ENCODE data around the gene GRAP. TPM values are rescaled to one million over a fixed set of nuclear protein-coding genes. Genes with fewer than 3 reads are reported as not detected.
A peak's percentile ranks its signal among the peaks of the same experiment; 100 is the strongest.

GRAP gene
- total and polyA plus RNA-seq, 9 donors = 0.61 to 7.2 (median 2.5) TPM

DNA sequence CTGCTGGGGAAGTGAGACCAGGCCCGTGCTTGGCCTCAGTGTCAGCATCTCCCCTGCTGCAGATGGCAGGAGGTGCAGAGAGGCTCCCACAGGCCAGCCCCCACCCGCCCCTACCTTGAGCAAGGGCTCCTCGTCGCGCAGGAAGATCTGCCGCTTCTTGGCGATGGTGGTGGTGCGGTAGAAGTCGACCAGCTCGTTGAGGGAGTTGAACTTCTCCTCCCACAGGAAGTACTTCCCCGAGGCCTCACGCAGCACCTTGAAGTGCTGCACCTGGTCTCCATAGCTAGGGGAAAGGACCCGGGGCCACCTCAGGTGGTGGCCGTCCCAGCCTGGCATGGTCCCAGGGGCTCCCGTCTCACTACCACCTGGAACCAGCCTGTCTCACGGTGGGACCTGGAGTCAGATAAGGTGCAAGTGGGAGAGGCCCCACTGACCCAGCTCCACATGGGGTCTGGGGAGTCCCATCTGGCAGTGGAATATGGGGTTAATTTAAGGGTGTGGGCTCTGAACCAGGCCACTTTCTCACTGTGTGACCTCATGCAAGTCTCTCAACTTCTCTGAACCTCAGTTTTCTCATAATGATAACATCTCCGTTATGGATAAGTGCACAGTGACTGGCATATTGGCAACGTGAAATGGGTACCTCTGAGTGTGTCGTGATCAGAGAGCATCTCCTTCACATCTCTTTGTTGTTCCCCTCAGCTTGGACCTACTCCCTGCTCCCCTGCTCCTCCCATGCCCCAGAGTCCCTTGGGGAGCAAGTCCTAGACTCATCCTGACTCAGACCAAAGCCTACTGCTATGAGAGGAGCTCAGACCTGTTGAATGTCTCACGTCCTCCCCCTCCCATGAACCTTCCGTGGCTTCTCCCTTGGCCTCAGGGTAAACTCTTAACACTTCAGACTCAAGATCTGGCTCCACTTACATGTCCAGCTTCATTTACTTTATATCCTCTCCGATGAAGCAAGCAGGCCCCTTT is 22.4 kb downstream of the GRAP start:
- intact Hi-C loops (cut with DNase I) = no loop called here
- Histone ChIP-seq H3K9me3 (no peaks in the 10 kb centered on the region), H3K36me3 (no peaks in the 10 kb centered on the region), H3K27ac (no peak overlapping the region), H3K4me3 (no peak overlapping the region), H3K4me1 (ENCODE audit: insufficient read depth) (no peaks in the 10 kb centered on the region), H3K27me3 (no peaks in the 10 kb centered on the region)
- TF ChIP-seq EP300 (IDR thresholded peaks at IDR 0.05) (no peak), POLR2A (IDR thresholded peaks at IDR 0.05) (no peak)
- TF ChIP-seq, protein P1, sequence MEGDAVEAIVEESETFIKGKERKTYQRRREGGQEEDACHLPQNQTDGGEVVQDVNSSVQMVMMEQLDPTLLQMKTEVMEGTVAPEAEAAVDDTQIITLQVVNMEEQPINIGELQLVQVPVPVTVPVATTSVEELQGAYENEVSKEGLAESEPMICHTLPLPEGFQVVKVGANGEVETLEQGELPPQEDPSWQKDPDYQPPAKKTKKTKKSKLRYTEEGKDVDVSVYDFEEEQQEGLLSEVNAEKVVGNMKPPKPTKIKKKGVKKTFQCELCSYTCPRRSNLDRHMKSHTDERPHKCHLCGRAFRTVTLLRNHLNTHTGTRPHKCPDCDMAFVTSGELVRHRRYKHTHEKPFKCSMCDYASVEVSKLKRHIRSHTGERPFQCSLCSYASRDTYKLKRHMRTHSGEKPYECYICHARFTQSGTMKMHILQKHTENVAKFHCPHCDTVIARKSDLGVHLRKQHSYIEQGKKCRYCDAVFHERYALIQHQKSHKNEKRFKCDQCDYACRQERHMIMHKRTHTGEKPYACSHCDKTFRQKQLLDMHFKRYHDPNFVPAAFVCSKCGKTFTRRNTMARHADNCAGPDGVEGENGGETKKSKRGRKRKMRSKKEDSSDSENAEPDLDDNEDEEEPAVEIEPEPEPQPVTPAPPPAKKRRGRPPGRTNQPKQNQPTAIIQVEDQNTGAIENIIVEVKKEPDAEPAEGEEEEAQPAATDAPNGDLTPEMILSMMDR (IDR thresholded peaks at IDR 0.05) = no peak
- peak in 1 of 5 donors; percentile 16 for DNase-seq
- 73 to 76% (median 74%) methylated on average over 22 of the region's 22 CpGs for WGBS, 3 donors

DNA sequence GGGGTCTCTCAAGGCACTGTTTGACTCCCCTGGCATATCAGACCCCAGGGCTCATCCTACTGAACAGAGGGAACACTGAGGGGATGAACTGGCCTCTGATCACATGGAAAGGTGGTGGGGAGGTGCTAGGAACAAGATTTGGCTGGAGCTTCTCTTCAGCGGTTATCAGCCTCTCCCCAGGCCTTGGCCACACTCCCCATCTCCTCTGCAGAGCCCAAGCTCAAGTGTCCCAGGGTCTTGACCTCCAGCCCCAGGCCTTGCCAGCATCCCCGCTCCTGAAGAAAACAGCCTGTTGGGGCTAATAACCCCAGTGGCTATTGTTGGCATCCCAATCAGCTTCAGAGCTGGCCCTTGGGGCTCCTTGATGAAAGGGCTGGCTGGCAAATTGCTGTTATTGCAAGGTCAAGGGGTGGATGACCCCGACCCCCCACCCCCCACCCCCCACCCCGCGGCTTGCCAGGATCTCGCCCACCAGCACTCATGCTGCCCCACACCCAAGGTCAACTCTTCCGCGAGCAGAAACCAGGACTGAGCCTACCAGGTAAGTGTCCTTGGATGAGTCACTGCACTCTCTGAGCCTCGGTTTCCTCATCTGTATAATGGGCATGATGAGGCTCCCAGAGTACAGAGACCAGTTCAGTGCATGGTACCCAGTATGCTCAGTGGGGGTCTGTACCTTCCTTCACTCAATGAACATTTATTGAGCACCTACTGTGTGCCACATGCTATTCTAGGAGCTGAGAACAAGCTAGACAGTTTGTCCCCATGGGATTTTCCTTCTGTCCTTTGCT is 23.4 kb downstream of the GRAP start:
- no peak overlapping the region for H3K4me3 ChIP-seq
- intact Hi-C loops (cut with DNase I) = no loop called here
- H3K36me3 ChIP-seq = no peaks in the 10 kb centered on the region
- no peak overlapping the region for H3K27ac ChIP-seq
- H3K9me3 ChIP-seq = no peaks in the 10 kb centered on the region
- TF ChIP-seq POLR2A (IDR thresholded peaks at IDR 0.05) = no peak
- no peak for TF ChIP-seq EP300 (IDR thresholded peaks at IDR 0.05)
- TF ChIP-seq, protein P1 (IDR thresholded peaks at IDR 0.05) = no peak
- H3K4me1 ChIP-seq (ENCODE audit: insufficient read depth) = no peaks in the 10 kb centered on the region
- H3K27me3 ChIP-seq = no peaks in the 10 kb centered on the region
- DNase-seq = peak in 1 of 5 donors; percentile 12
- 70 to 79% (median 73%) methylated on average over 9 of the region's 9 CpGs for WGBS, 3 donors

DNA sequence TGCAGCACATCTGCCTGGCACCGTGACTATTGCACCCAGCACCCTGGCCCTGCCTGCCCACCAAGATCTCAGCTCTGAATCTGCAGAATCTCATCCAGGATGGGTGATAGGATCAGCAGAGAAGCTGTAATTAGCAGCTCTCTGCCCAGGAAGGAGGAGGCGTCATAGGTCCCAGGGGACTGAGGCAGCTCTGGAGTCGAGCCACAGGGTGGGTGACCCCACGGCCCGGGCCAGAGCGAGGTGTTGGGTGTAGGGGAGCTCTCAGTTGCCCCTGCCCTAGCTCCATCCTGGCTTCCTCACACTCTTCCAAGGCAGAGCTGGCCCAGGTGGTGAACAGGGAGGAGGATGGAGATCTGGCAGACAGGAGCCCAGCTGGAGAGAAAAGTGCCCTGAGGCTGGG is 24.0 kb downstream of the GRAP start:
- no peak overlapping the region for H3K27ac ChIP-seq
- H3K4me3 ChIP-seq = no peak overlapping the region
- no peaks in the 10 kb centered on the region for H3K4me1 ChIP-seq (ENCODE audit: insufficient read depth)
- DNase-seq = peak in 1 of 5 donors; percentile 13
- 86 to 93% (median 88%) methylated on average over 6 of the region's 6 CpGs for WGBS, 3 donors
- no peaks in the 10 kb centered on the region for H3K27me3 ChIP-seq
- no peaks in the 10 kb centered on the region for H3K9me3 ChIP-seq
- intact Hi-C loops (cut with DNase I) = no loop called here
- TF ChIP-seq EP300 (IDR thresholded peaks at IDR 0.05) (no peak), POLR2A (IDR thresholded peaks at IDR 0.05) (no peak)
- TF ChIP-seq, protein P1 (IDR thresholded peaks at IDR 0.05) = no peak
- H3K36me3 ChIP-seq = no peaks in the 10 kb centered on the region

DNA sequence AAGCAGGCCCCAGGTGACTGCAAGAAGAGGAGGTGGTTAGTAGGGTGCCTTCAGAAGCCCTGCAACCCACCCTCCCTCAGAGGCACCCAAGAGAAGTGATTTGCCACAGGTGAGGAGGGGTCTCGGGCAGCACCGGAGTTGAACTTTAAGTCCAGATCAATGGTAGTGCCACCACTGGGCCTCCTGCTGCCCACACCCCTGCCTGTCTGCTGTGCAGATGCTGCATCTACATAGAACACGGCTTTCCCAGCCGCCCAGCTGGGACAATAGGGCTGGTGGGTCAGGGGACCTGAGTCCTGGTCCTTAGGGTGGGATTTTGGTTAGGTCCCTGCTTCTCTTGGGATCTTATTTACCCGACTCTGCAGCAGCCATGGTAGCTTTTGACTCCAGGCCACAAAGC is 24.6 kb downstream of the GRAP start:
- no peaks in the 10 kb centered on the region for H3K4me1 ChIP-seq (ENCODE audit: insufficient read depth)
- H3K36me3 ChIP-seq = no peaks in the 10 kb centered on the region
- H3K27ac ChIP-seq = no peak overlapping the region
- no peak overlapping the region for H3K4me3 ChIP-seq
- WGBS, 3 donors = 93 to 99% (median 95%) methylated on average over 5 of the region's 5 CpGs
- H3K9me3 ChIP-seq = no peaks in the 10 kb centered on the region
- no peak for DNase-seq
- H3K27me3 ChIP-seq = no peaks in the 10 kb centered on the region
- intact Hi-C loops (cut with DNase I) = no loop called here
- TF ChIP-seq EP300 (IDR thresholded peaks at IDR 0.05) (no peak), POLR2A (IDR thresholded peaks at IDR 0.05) (no peak)
- TF ChIP-seq, protein P1 (IDR thresholded peaks at IDR 0.05) = no peak

Measured in ovary (tissue), 9 donors.